DMS153 treated with DMSO at 0.1 percent for 48 hours (cell line): Measurements from ENCODE around the gene COL21A1.
"Not testable (repeated sequence)": the region's sequence is repeated elsewhere in the genome, so short reads cannot be mapped to it uniquely, and the experiment has no call there.

Experiments
- DNase-seq: peaks from one replicate; lab custom pipeline; 2025; ENCODE audit not compliant: unreplicated experiment; lab: John Stamatoyannopoulos, UW

The COL21A1 gene

DNA sequence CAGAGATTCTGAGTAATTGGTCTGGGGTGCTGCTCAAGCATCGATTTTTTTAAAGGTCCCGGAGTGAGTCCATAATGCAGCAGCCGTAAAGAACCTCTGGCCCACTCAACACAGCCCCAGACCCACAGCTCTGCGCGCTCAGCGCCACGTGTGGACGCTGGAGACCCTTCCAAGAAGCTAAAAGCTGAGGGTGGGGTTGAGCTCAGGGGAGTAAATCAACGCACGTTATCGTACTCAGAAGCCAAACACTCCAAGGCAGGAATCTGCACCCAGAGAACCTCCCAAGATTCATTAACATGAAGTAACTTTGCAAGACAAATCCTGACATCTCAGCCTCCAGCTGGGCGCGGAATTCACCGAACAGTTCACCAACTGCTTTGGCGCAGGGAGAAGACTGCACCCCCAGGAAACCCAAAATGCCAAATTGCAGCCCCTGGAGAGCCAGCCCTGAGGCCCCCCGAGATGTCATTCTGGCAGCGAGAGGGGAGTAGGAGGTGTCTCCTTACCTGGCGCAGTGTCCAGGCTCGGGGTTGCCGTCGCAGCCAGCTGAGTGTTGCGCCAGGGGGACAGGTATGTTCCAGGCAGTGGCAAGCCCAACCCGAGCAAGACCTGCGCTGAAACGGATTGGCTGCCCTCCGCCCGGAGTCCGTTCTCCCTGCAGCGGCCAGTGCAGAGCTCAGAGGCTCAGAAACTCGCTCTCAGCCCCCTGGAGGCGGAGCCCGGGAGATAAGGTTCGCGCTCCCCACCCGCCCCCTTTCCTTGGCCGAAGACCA is at the start of gene COL21A1:
TSS of gene COL21A1 (minus strand) at position 700 of the 773 bp plus-strand sequence. CDS start 64,962 bp downstream, outside the sequence.
- no peak for DNase-seq

DNA sequence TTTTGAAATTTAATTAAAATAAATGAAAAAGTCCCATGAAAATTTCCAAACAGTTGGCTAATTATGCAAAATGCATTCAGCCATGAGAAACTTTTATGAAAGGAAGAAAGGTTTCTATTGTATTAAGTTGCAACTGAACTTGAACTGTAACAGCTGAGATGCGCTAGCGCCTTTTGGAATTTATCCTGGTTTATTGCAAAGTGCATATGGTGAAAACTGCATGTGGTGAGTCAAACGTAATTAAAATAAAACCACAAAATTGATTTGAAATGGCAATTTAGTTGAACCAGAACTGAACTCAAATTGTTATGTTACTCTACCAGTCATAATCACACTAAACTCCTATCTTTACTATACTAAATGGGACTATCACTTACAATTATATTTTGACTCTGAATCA is 46.4 kb upstream of the COL21A1 start:
- no peak for DNase-seq

DNA sequence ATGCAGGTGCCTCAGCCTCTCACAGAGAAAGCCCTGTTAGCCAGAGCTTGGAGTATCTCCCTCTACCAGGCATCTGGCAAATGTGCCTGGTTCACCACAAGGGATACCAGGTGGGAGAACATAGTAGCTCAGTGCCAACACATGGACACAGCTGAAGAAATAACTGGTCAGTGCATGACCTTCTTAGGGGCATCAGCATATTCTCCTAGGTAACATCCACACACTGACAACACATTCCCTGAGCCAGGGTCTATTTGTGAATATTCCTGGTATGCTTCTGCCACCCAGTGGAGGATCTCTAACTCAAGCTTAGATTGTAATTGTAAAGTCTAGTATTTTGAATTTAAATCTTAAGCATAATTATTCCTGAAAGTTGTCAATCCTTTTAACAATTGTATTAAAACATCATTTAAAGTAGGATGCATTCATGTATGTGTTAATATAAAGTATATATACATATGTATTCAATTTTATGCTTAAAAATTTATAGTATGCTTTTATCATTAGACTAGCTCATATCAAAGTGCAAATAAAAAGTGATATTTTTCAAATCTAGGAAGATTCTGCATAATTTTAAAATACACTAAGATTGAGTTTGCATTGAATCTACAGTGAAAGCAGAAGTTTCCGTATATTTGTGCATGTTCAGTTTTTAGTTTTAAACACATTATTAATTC is 45.3 kb upstream of the COL21A1 start:
- peak; percentile 37 for DNase-seq

- no peak for DNase-seq
Measured at GRCh38 chr6:56291302-56291917, 44.0 kb upstream of the COL21A1 start.

GRCh38 chr6:56289721-56290120 is 42.3 kb upstream of the COL21A1 start:
- no peak for DNase-seq

DNA sequence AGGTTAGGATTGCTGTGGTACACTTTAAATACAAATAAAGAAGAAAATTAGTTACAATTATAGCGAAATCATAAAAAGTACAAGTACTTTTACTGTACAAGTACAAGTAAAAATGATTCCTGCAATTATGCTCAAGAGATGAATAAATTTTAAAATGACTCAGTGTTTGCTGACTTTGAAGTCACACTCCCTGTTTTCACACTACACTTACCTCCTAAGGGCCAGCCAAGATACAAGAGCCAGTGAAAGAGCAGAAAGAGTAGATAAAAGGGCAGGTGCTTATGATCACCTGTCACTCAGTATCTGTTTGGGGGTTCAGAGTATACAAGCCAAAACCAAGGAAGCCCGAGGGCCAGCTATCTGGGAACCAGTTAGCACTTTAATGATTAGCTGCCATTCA is 41.0 kb upstream of the COL21A1 start:
- no peak for DNase-seq

DNA sequence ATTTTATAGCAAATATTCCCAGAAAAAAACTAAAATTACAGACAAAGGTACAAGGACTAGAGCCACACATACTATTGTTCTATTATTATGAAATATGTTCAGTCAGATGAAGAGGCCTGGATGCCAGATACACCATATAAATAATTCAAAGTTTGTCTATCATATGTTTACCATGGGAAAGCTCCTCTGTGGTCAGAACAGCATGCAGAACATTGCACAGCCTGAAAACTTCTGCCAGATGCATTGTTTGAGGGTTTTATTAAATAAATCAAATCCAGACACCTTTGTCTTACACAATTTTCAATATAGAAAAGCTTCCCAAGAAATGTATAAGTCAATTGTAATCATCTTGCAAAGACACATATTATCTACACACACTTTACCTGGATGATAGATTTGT is 35.0 kb upstream of the COL21A1 start:
- DNase-seq, result no peak

GRCh38 chr6:56280126-56280525 is 32.7 kb upstream of the COL21A1 start:
- DNase-seq, result no peak

GRCh38 chr6:56279331-56280080 is 32.1 kb upstream of the COL21A1 start:
- no peak for DNase-seq

- DNase-seq, result no peak
Measured at GRCh38 chr6:56278171-56278591, 30.8 kb upstream of the COL21A1 start.

- DNase-seq, result no peak
Measured at GRCh38 chr6:56270812-56271441, 23.5 kb upstream of the COL21A1 start.

- DNase-seq, result no peak
Measured at GRCh38 chr6:56268266-56268665, 20.9 kb upstream of the COL21A1 start.

GRCh38 chr6:56266011-56266410 is 18.6 kb upstream of the COL21A1 start:
- DNase-seq, result no peak

DNA sequence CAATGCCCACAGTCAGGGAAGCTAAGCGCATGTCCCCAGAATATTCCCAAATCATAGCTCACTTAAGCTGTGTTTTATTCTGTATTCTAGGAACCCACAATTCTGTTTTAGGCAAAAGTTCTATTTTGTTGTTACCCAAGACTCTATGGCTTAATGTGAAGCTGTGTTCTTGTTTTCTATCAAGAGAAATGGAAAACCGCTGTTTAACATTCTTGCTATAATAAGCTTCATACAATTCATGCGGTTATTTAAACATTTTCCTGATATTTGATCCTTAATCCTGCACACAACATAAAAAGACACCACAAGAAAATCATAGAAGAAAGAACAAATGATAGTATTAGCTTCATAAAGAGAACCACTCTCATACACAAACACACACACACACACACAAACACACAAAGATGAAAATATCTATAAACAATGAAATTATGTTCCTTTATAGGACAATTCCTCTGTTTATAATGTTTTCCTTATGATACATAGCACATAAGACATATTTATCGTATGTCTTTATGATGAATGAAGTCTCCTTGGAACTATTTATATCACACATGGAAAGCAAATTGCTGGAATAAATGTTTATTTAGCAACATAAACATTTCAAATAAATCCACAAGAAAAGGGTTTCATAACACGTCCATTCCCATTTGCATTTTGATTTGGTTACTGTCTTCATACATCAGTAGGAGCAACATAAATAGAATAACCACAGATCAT is 16.4 kb upstream of the COL21A1 start:
- DNase-seq, result no peak

DNA sequence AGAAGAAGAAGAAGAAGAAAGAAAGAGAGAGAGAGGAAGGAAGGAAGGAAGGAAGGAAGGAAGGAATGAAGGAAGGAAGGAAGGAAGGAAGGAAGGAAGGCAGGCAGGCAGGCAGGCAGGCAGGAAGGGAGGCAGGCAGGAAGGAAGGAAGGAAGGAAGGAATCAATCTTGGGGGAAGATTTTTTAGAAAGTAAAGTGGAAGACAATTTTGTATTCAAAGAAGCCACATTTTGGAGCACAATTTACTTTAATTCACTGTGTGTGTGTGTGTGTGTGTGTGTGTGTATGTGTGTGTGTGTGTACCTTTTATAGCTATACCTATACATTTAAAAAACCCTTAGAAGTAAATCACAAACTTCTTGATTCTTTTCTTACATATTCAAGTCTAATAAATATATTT is 13.2 kb upstream of the COL21A1 start:
- DNase-seq, result not testable (repeated sequence)

DNA sequence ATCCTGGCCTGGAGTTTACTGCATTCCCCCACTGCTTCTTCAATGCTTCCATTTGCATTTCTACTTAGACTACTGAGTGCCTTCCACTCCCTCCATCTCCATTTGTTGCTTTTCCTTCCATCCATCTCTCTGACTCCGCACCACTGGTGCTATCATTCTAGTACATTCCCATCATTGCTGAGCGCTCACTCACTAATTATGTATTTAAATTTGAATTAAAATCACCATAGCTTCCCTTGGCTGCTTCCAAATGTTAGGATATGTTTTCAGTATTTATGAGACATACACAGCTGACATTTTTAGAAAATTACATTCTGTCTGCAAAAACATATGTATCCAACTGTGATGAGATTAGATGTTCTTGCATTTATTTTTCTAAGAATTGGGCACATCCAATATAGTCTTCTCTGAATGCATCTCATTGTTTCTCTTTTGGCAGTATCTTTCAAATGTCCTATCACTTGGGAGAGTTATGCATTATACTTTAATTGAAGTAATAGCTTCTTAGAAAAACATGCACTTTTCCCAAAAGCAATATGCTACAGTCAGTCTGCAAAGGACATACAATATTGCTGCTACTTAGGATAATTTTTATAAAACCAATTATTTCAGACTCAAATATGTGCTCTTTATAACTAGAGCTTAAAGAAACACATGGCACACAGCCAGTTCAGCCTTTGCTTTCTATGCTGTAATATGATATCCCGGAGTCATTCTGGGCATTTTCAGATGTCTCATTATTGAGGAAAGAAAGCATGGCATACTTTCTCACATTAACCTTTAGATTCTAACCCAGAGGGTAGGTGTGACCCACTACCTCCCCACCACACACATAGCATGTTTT is 12.1 kb upstream of the COL21A1 start:
- peak; percentile 54 for DNase-seq

DNA sequence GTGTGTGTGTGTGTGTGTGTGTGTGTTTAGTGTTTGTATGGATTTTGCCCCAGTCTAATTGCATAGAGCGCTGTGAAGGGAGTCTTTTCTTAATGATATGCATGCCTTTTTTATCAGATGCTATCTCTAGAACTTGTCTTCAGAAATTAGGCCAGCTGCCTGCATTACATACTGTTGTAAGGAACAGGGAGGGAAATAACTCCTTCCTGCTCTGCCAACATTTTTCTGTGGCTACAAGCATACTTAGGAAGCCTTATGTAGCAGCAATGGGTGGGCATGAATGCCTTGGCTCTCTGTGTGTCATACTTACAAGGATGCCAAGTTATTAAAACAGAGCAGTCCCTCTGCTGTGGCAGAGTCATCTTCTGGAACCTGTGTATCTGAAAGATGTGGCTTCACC is 8.0 kb upstream of the COL21A1 start:
- DNase-seq, result no peak

GRCh38 chr6:56250266-56250665 is 2.9 kb upstream of the COL21A1 start:
- no peak for DNase-seq

DNA sequence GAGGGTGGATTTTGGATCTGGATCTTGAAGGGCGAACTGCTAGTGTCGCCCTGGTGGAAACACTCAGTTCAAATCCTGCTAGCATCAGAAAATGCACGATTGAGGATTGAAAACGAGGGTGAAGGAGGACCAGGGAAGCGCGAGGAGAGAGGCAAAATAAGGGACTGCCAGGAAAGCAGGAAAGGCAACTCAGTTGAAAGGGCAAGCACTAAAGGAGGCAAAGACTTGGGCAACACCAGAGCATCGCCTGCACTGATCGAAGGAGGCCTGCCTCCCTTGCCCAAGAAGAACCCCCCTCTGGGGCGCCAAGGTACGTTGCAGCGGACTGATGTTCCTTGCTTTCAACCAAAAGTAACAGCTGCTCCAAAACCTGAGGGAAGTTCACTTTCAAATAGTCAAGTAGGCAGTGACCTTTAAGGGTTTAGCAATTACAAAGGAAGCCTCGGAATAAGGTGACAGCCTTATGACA is 308 bp upstream of the COL21A1 start:
- no peak for DNase-seq
